ENCODE data around the gene OSBPL9. TPM values are rescaled to one million over a fixed set of nuclear protein-coding genes. Genes with fewer than 3 reads are reported as not detected.

OSBPL9 gene
- total RNA-seq, 1 experiment from 2014 or later = 52.6 TPM

DNA sequence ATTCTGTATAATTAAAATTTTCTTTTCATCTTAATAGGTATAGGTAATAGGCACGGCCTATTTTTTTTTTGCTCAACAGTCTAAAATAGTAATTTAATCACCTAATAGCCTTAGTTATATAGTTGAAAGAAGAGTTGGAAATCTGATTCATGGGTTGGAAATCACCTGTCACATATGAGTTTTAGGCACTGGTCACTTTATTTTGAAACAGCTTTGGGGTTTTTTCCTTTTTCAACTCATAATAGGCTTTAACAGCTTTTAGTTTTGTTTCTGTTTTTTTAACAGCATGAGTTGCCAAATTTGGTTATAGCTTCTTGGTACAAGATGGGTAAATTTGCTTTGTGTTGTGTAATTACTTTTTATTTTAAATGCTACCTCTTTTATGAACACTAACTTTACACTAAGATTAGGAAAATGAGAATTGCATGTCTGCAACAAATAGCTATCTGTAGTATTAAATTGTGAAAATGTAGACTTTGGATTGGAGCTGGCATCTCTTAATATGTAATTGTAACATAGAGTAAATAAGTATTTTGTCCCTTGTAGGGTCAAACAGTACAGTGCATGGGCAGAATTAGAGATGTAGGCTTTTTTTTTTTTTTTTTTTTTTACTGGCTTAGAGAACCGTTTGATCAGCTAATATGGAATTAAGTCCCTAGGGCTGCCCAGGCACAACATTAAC is 109.8 kb downstream of the OSBPL9 start:
- no peak for TF ChIP-seq ZFX (IDR thresholded peaks at IDR 0.05)
- no peak for TF ChIP-seq EGR1 (IDR thresholded peaks at IDR 0.05; ENCODE audit: low read depth)
- TF ChIP-seq, protein P1, sequence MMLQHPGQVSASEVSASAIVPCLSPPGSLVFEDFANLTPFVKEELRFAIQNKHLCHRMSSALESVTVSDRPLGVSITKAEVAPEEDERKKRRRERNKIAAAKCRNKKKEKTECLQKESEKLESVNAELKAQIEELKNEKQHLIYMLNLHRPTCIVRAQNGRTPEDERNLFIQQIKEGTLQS (IDR thresholded peaks at IDR 0.05) = no peak
- TF ChIP-seq CBX3 (IDR thresholded peaks at IDR 0.05; ENCODE audit: low read depth) = no peak
- TF ChIP-seq ZBTB33 (IDR thresholded peaks at IDR 0.05; ENCODE audit: extremely low read depth, insufficient replicate concordance, low read length) = no peak
- TF ChIP-seq YY1 (IDR thresholded peaks at IDR 0.05; ENCODE audit: extremely low read depth, insufficient replicate concordance, low read depth, low read length) = no peak
- TF ChIP-seq SRF (IDR thresholded peaks at IDR 0.05; ENCODE audit: low read depth) = no peak
- TF ChIP-seq EZH2 (IDR thresholded peaks at IDR 0.05) = no peak
- TF ChIP-seq, protein P2, sequence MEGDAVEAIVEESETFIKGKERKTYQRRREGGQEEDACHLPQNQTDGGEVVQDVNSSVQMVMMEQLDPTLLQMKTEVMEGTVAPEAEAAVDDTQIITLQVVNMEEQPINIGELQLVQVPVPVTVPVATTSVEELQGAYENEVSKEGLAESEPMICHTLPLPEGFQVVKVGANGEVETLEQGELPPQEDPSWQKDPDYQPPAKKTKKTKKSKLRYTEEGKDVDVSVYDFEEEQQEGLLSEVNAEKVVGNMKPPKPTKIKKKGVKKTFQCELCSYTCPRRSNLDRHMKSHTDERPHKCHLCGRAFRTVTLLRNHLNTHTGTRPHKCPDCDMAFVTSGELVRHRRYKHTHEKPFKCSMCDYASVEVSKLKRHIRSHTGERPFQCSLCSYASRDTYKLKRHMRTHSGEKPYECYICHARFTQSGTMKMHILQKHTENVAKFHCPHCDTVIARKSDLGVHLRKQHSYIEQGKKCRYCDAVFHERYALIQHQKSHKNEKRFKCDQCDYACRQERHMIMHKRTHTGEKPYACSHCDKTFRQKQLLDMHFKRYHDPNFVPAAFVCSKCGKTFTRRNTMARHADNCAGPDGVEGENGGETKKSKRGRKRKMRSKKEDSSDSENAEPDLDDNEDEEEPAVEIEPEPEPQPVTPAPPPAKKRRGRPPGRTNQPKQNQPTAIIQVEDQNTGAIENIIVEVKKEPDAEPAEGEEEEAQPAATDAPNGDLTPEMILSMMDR (IDR thresholded peaks at IDR 0.05 in 2 of 3, conservative IDR thresholded peaks at IDR 0.05 in 1 of 3; ENCODE audit: borderline replicate concordance in 1 of 3, insufficient read depth in 1 of 3, low read depth in 2 of 3, low read length in 2 of 3) = no peak
- TF ChIP-seq SIN3A (IDR thresholded peaks at IDR 0.05; ENCODE audit: low read depth) = no peak
- no peak for TF ChIP-seq MAX (IDR thresholded peaks at IDR 0.05)
- TF ChIP-seq POLR2AphosphoS5 (IDR thresholded peaks at IDR 0.05; ENCODE audit: low read depth, low read length) = no peak
- no peak for TF ChIP-seq JUND (IDR thresholded peaks at IDR 0.05)
- no peak for TF ChIP-seq FOSL1 (IDR thresholded peaks at IDR 0.05; ENCODE audit: low read depth)
- no peak for TF ChIP-seq CEBPB (IDR thresholded peaks at IDR 0.05; ENCODE audit: low read depth)
- TF ChIP-seq ZNF274 (IDR thresholded peaks at IDR 0.05; ENCODE audit: low read depth, low read length) = no peak
- Histone ChIP-seq H3K79me2 (ENCODE audit: insufficient read depth, low read length) (peaks cover 17% of the 10 kb centered on the region), H3K9me3 (ENCODE audit: control insufficient read depth in 1 of 2, insufficient read depth in 1 of 2, low read depth in 1 of 2, low read length in 2 of 2) (no peaks in the 10 kb centered on the region), H2AFZ (ENCODE audit: low read depth, low read length, poor library complexity, severe bottlenecking) (no peak overlapping the region), H4K20me1 (ENCODE audit: insufficient read depth) (no peaks in the 10 kb centered on the region), H3K27ac (ENCODE audit: low read depth, low read length) (no peak overlapping the region), H3K4me1 (ENCODE audit: control insufficient read depth in 1 of 2, insufficient read depth in 2 of 2, low read length in 2 of 2) (peaks cover 6 to 17% of the 10 kb centered on the region in 2 experiments; a peak in 3 of 4 replicates), H3K27me3 (ENCODE audit: insufficient read depth, low read length) (no peaks in the 10 kb centered on the region), H3K4me2 (ENCODE audit: low read length) (no peak overlapping the region), H3K36me3 (ENCODE audit: control insufficient read depth in 1 of 2, insufficient read depth in 2 of 2, low read length in 2 of 2) (no peaks in the 10 kb centered on the region), H3K9ac (ENCODE audit: low read length) (no peak overlapping the region), H3K9me2 (ENCODE audit: insufficient read depth) (no peaks in the 10 kb centered on the region), H3K4me3 (replicated peaks in 1 of 2; ENCODE audit: low read depth in 1 of 2, low read length in 2 of 2) (no peak overlapping the region)
- POLR2A ChIA-PET = no interaction called here
- RAD21 ChIA-PET (ENCODE audit: low non-redundant PET in 1 of 2, low total read pairs in 2 of 2, uncharacterized antibody in 2 of 2, unreplicated experiment in 2 of 2) = no interaction called here
- intact Hi-C loops (cut with micrococcal nuclease) = no loop called here
- no peak for DNase-seq (ENCODE audit: low read depth, low spot score)
- CTCF ChIA-PET = no interaction called here
- no peak for ATAC-seq
- no TSS peak for BruUV-seq (replicated peaks)
